ENCODE measurements around the gene VPS11.

DNA sequence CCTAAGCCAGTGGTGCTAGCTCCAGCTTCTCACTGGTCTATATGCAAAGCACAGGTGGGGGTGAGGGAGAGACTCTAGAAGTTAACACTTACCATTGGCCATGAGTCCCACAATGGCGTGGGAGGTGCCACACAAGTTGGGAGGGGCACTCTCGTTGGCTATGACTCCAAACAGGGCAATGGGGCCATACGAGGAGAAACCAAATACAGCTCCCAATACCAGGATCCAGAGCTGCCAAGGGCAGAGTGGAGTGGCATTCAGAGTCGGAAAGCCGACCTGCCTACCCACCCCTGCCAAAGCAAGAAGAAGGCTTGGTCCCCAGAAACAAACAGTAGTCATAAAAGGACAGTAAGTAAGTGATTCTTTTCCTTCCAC is 42.5 kb upstream of the VPS11 start:
- TF ChIP-seq CTCF (conservative IDR thresholded peaks at IDR 0.05 in 1 of 2, IDR thresholded peaks at IDR 0.05 in 1 of 2; ENCODE audit: extremely low read depth in 1 of 2, insufficient read depth in 1 of 2, low read depth in 1 of 2, low read length in 2 of 2) (no peak), EZH2 (IDR thresholded peaks at IDR 0.05; ENCODE audit: borderline replicate concordance, low read length) (no peak)
